ENCODE results near the gene TJP1.
"Not testable (repeated sequence)": the region's sequence is repeated elsewhere in the genome, so short reads cannot be mapped to it uniquely, and the experiment has no call there.

The TJP1 gene

DNA sequence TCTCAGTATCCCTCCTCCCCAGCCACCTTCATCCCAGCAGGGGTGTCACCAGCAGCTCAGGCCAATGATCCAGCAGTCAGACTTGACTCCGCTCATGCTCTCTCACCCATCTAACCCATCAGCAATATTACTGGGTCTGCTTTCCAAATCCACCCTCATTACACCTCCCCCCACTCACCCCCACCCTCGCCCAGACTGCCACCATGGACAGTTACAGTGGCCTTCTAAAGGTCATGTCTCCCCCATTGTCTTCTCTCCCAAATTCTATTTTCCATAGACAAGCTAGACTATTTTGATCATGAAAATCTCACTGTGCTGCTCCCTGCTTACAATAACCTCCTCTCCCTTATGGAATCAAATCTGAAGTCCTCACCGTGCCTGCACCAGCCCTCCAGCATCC, 156.0 kb downstream of the TJP1 start:
- no peak overlapping the region for H3K27ac Mint-ChIP-seq
- DNase-seq (ENCODE audit: low spot score in 2 of 2) (no peak), ATAC-seq (ENCODE audit: low read depth) (no peak)
- H3K4me1 Mint-ChIP-seq: no peaks in the 10 kb centered on the region
- H3K9me3 Mint-ChIP-seq: peaks cover 2% of the 10 kb centered on the region
- peaks cover 4% of the 10 kb centered on the region for H3K27me3 Mint-ChIP-seq
- H3K36me3 Mint-ChIP-seq: no peaks in the 10 kb centered on the region
- no peak overlapping the region for H3K4me3 Mint-ChIP-seq

DNA sequence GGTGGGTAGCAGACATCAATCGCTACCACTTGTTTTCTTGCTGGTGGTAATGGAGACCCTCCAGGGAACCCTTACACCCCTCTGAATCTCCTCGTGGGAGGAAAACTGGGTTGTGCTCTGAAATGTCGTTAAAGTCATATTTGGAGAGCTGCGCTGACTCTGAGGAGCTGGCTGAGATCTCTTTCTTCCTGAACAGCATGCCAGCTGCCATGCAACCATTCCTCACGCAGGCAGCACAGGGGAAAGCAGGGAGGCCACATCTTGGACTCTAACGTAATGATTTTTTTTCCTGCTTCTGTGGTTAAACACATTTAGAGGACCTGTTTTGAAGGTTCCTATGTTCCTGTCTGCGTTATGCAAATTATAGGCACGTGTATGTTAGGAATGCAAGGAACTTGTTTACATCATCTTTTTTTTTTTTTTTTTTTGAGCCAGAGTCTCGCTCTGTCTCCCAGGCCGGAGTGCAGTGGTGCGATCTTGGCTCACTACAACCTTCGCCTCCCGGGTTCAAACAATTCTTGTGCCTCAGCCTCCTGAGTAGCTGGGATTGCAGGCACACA, 156.7 kb downstream of the TJP1 start:
- peaks cover 4% of the 10 kb centered on the region for H3K27me3 Mint-ChIP-seq
- DNase-seq (ENCODE audit: low spot score in 2 of 2): no peak
- H3K36me3 Mint-ChIP-seq: no peaks in the 10 kb centered on the region

DNA sequence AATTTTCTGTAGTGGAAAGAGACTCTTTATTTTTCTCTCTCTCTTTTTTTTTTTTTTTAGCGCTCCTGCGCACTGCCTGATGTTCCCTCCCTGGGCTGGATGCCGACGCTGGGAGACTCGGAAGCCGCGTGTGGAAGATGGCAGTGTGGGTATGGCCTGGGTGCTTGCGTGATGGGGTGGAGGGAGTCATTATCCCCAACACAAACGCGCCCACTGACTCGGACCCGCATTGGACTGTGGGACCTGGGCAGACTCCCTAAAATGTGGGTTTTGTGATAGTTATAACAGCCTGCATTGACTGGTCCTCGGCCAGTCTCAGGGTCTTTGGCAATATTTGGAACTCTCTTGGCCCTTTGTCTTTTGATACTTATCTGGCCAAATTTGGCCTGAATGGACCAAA, 157.9 kb downstream of the TJP1 start:
- H3K27ac Mint-ChIP-seq: no peak overlapping the region
- peaks cover 2% of the 10 kb centered on the region for H3K9me3 Mint-ChIP-seq
- H3K27me3 Mint-ChIP-seq: peaks cover 2% of the 10 kb centered on the region
- no peaks in the 10 kb centered on the region for H3K36me3 Mint-ChIP-seq
- DNase-seq (ENCODE audit: low spot score in 2 of 2) (no peak), ATAC-seq (ENCODE audit: low read depth) (no peak)
- H3K4me1 Mint-ChIP-seq: no peaks in the 10 kb centered on the region
- H3K4me3 Mint-ChIP-seq: no peak overlapping the region

More for the DNA sequence above, 156.7 kb downstream of the TJP1 start:
- H3K4me3 Mint-ChIP-seq: no peak overlapping the region
- H3K27ac Mint-ChIP-seq: no peak overlapping the region
- peaks cover 2% of the 10 kb centered on the region for H3K9me3 Mint-ChIP-seq
- no peak for ATAC-seq (ENCODE audit: low read depth)
- H3K4me1 Mint-ChIP-seq: no peaks in the 10 kb centered on the region

DNA sequence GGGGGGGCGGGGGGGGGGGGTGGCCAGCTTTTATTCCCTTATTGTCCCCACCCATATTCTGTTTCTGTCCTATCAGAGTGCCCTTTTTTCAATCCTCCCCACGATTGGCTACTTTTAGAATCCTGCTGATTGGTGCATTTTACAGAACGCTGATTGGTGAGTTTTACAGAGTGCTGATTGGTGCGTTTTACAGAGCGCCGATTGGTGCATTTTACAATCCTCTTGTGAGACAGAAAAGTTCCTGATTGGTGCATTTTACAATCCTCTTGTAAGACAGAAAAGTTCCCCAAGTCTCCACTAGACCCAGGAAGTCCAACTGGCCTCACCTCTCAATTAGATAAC, 164.8 kb downstream of the TJP1 start:
- H3K27ac Mint-ChIP-seq; H3K4me3 Mint-ChIP-seq; H3K9me3 Mint-ChIP-seq; H3K4me1 Mint-ChIP-seq; DNase-seq (ENCODE audit: low spot score in 2 of 2); ATAC-seq (ENCODE audit: low read depth); H3K27me3 Mint-ChIP-seq; H3K36me3 Mint-ChIP-seq: not testable (repeated sequence)

DNA sequence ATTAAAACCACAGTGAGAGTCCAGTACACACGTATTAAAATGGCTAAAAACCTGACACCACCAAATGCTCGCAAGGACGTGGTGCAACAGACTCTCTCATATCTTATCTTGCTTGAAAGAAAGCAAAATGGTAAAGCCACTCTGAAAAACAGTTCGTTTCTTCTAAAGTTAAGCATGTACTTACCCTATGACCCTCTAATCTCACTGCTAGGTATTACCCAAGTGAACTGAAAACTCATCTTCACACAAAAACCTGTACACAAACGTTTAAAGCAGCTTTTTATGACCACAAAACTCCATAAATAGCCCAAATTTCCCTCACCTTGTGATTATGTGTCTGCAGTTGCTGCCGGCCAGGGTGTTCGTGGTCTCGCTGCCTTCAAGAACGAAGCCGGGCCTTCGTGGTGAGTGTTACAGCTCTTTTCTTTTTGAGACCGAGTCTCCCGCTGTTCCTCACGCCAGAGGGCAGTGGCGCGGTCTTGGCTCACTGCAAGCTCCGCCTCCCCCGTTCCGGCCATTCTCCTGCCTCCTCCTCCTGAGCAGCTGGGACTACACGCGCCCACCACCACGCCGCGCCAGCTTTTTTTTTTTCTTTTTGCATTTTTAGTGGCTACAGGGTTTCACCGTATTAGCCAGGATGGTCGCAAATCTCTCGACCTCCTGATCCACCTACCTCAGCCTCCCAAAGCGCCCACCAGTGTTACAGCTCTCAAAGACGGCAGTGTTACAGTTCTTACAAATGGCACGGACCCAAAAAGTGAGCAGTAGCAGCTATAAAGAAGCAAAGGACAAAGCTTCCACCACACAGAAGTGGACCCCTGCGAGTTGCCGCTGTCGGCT, 165.4 kb downstream of the TJP1 start:
- no peaks in the 10 kb centered on the region for H3K36me3 Mint-ChIP-seq
- no peaks in the 10 kb centered on the region for H3K27me3 Mint-ChIP-seq
- no peak overlapping the region for H3K4me3 Mint-ChIP-seq
- no peak for DNase-seq (ENCODE audit: low spot score in 2 of 2)
- peaks cover 6% of the 10 kb centered on the region for H3K9me3 Mint-ChIP-seq
- no peaks in the 10 kb centered on the region for H3K4me1 Mint-ChIP-seq
- no peak for ATAC-seq (ENCODE audit: low read depth)
- H3K27ac Mint-ChIP-seq: no peak overlapping the region

DNA sequence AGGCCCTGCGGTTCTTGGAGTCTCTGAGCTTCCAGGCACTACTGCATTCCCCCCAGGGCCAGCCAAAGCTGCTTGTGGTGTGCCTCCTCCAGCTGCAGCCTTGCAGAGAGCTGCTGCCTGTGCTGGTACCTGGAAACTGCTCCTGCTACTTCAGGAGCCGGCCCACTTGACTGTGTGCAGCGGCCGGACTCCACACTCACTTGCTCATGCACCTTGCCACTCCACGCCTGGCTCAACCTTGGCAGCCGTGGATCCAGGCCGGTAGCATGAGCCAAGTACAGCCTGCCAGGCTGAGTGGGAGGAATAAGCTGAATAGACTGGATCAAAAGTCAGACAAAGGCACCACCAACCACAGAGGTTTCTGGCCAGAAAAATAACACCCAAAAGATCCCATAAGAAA, 169.7 kb downstream of the TJP1 start:
- ATAC-seq (ENCODE audit: low read depth) (no peak), DNase-seq (ENCODE audit: low spot score in 2 of 2) (no peak)
- Mint-ChIP-seq H3K4me3 (no peak overlapping the region), H3K27ac (no peak overlapping the region), H3K36me3 (no peaks in the 10 kb centered on the region), H3K9me3 (peaks cover 3% of the 10 kb centered on the region), H3K4me1 (no peaks in the 10 kb centered on the region), H3K27me3 (no peaks in the 10 kb centered on the region)

DNA sequence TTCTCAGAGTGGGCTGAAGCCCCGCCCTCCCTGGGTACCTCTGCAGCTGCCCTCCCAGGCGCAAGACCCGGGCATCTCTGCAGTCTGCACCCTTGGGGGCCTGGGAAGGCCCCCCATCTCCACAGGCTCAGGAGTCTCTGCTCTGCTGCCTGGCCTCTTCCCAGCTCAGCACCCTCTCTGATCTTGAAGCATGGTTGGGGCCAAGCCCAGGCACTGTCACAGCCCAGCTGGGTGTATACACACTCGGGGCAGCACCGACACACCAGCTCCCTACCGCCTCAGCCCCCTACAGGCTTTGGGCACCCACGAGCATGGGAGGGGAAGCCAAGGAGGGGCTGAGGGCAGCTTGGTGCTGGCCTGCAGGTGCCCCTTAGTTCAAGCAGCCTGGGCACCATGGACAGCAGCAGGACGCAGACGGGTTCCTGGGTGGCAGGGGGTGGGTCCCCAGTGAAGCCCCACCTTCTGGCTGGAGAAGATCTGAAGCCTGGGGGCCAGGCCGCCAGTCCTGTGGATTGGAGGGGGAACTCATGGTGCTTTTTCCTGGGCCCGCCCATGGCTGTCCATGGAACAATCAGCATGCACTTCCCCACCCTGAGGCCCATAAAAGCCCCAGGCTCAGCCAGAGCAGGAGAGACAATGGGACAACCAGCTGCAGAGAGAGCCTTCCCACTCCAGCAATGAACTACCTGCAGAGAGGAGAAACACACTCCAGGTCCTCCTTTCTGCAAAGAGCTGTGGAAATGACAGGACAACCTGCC, 170.6 kb downstream of the TJP1 start:
- H3K27me3 Mint-ChIP-seq: no peaks in the 10 kb centered on the region
- H3K27ac Mint-ChIP-seq: no peak overlapping the region
- peaks cover 2% of the 10 kb centered on the region for H3K9me3 Mint-ChIP-seq
- DNase-seq (ENCODE audit: low spot score in 2 of 2): no peak
- no peaks in the 10 kb centered on the region for H3K4me1 Mint-ChIP-seq
- H3K4me3 Mint-ChIP-seq: no peak overlapping the region
- ATAC-seq (ENCODE audit: low read depth): no peak
- H3K36me3 Mint-ChIP-seq: no peaks in the 10 kb centered on the region

All from memory B cell (primary cell).